Measurements from ENCODE around the gene LRRC61. TPM values are rescaled to one million over a fixed set of nuclear protein-coding genes. Genes with fewer than 3 reads are reported as not detected.

LRRC61 gene
- polyA plus RNA-seq, 1 of the 3 experiments (the other 2 are of a cell fraction) = 0.99 TPM

GRCh38 chr7:150351587-150352194, 28.5 kb downstream of the LRRC61 start:
- WGBS (ENCODE audit: low lambda C conversion rate) = 60% methylated on average over 8 of the region's 8 CpGs
- H3F3A ChIP-seq (replicated peaks; ENCODE audit: insufficient read depth) = no peaks in the 10 kb centered on the region
- no peak for TF ChIP-seq POLR2AphosphoS5 (IDR thresholded peaks at IDR 0.05; ENCODE audit: low read depth, low read length)
- TF ChIP-seq JUND (IDR thresholded peaks at IDR 0.05) = no peak
- TF ChIP-seq MAX (IDR thresholded peaks at IDR 0.05; ENCODE audit: low read depth) = no peak
- TF ChIP-seq RCOR1 (IDR thresholded peaks at IDR 0.05; ENCODE audit: low read length) = no peak
- no peak for TF ChIP-seq MEF2A (IDR thresholded peaks at IDR 0.05; ENCODE audit: borderline replicate concordance, low read depth)
- TF ChIP-seq FOXM1 (IDR thresholded peaks at IDR 0.05; ENCODE audit: low read depth) = no peak
- H3K4me3 ChIP-seq (ENCODE audit: low read depth in 2 of 2, low read length in 1 of 2) = no peak overlapping the region
- no peaks in the 10 kb centered on the region for H3K9me2 ChIP-seq
- no peaks in the 10 kb centered on the region for H3K9me3 ChIP-seq
- no peaks in the 10 kb centered on the region for H3K36me3 ChIP-seq (replicated peaks in 1 of 2; ENCODE audit: control insufficient read depth in 1 of 2, insufficient read depth in 2 of 2, low read length in 1 of 2)
- H4K20me1 ChIP-seq (ENCODE audit: insufficient read depth) = no peaks in the 10 kb centered on the region
- no peak overlapping the region for H3K9ac ChIP-seq
- no peak overlapping the region for H3K4me2 ChIP-seq
- H3K79me2 ChIP-seq (ENCODE audit: insufficient read depth) = no peaks in the 10 kb centered on the region
- DNase-seq = no peak
- no peak overlapping the region for H2AFZ ChIP-seq (ENCODE audit: low read depth)
- H3K4me1 ChIP-seq (ENCODE audit: control insufficient read depth in 1 of 2, insufficient read depth in 2 of 2, low read depth in 1 of 2, low read length in 1 of 2) = no peaks in the 10 kb centered on the region
- H3K27ac ChIP-seq (ENCODE audit: low read depth in 2 of 2, low read length in 1 of 2) = no peak overlapping the region
- ChIA-PET POLR2A (no interaction called here), CTCF (no interaction called here)
- H3K27me3 ChIP-seq (ENCODE audit: insufficient read depth) = no peaks in the 10 kb centered on the region

GRCh38 chr7:150355666-150356059, 32.5 kb downstream of the LRRC61 start:
- H3K9ac ChIP-seq = no peak overlapping the region
- DNase-seq = no peak
- no peaks in the 10 kb centered on the region for H3K9me3 ChIP-seq
- no peaks in the 10 kb centered on the region for H3K36me3 ChIP-seq (replicated peaks in 1 of 2; ENCODE audit: control insufficient read depth in 1 of 2, insufficient read depth in 2 of 2, low read length in 1 of 2)
- WGBS (ENCODE audit: low lambda C conversion rate) = 82% methylated on average over 1 of the region's 1 CpG
- no peak overlapping the region for H3K4me3 ChIP-seq (ENCODE audit: low read depth in 2 of 2, low read length in 1 of 2)
- ChIA-PET POLR2A (no interaction called here), CTCF (interaction anchor here (0.6 to 5.7 kb wide), 19 partner anchors 8 to 364 kb away, joined by 3 to 57 read pairs (median 4); partner anchors contain the start of genes ACTR3C, LRRC61 and REPIN1)
- no peaks in the 10 kb centered on the region for H3K4me1 ChIP-seq (ENCODE audit: control insufficient read depth in 1 of 2, insufficient read depth in 2 of 2, low read depth in 1 of 2, low read length in 1 of 2)
- no peak overlapping the region for H3K4me2 ChIP-seq
- H2AFZ ChIP-seq (ENCODE audit: low read depth) = no peak overlapping the region
- H3K9me2 ChIP-seq = no peaks in the 10 kb centered on the region
- no peaks in the 10 kb centered on the region for H3F3A ChIP-seq (replicated peaks; ENCODE audit: insufficient read depth)
- no peak for TF ChIP-seq GABPA (IDR thresholded peaks at IDR 0.05; ENCODE audit: low read depth)
- TF ChIP-seq USF2 (IDR thresholded peaks at IDR 0.05; ENCODE audit: borderline replicate concordance, low read depth, low read length) = no peak
- TF ChIP-seq JUND (IDR thresholded peaks at IDR 0.05) = no peak
- TF ChIP-seq CHD2 (IDR thresholded peaks at IDR 0.05; ENCODE audit: low read length, partially characterized antibody) = no peak
- no peak for TF ChIP-seq FOSL2 (IDR thresholded peaks at IDR 0.05; ENCODE audit: borderline replicate concordance, low read depth)
- no peak for TF ChIP-seq GATA2 (CRISPR knock-in tag; IDR thresholded peaks at IDR 0.05)
- no peak for TF ChIP-seq PBX3 (IDR thresholded peaks at IDR 0.05)
- no peak for TF ChIP-seq RAD21 (IDR thresholded peaks at IDR 0.05; ENCODE audit: low read length)
- no peak for TF ChIP-seq FOXM1 (IDR thresholded peaks at IDR 0.05; ENCODE audit: low read depth)
- TF ChIP-seq MAX (IDR thresholded peaks at IDR 0.05; ENCODE audit: low read depth) = no peak
- no peaks in the 10 kb centered on the region for H4K20me1 ChIP-seq (ENCODE audit: insufficient read depth)
- H3K27me3 ChIP-seq (ENCODE audit: insufficient read depth) = no peaks in the 10 kb centered on the region
- no peak overlapping the region for H3K27ac ChIP-seq (ENCODE audit: low read depth in 2 of 2, low read length in 1 of 2)
- H3K79me2 ChIP-seq (ENCODE audit: insufficient read depth) = no peaks in the 10 kb centered on the region
